ENCODE results near the gene IL11. TPM values are rescaled to one million over a fixed set of nuclear protein-coding genes. Genes with fewer than 3 reads are reported as not detected.

IL11 gene
- total and polyA plus RNA-seq, 2 donors (not counting 3 experiments of a cell fraction or from before 2014, with no cell fraction given): not detected

DNA sequence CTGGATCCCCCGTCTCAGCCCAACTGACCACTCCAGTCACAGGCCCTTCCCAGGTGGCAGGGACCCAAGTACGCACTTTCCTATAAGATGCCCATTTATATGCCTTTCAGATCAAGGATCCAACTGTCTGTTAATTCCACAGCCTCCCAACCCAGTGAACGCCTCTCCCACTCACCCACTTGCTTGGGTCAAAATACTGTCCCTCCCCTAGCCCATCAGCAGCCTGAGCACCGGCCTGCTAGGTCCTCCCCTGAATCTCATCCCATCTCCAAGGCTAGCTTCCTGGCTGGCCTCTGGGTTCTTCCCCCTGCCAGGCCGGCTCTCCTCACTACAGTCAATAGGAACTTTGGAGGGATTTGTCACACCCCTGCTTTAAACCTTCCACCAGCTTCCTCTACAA, 35.4 kb upstream of the IL11 start:
- no peak overlapping the region for H2AFZ ChIP-seq (ENCODE audit: low read depth, low read length)
- dilution Hi-C loops (cut with MboI; ENCODE audit: extremely low pct_ligation_motif_present, low sequenced_read_pairs): no loop called here
- POLR2A ChIA-PET: interaction anchor here (0.7 to 1.1 kb wide), 2 partner anchors 19 kb away, joined by 3 to 6 read pairs; no protein-coding TSS in a partner anchor
- no peaks in the 10 kb centered on the region for H3K9me1 ChIP-seq (replicated peaks; ENCODE audit: control insufficient read depth, extremely low read depth, insufficient read depth, low read length)
- peaks cover 53% of the 10 kb centered on the region for H3K79me2 ChIP-seq (ENCODE audit: control insufficient read depth, insufficient read depth, low read length)
- FAIRE-seq: no peak
- TF ChIP-seq FOS (IDR thresholded peaks at IDR 0.05; ENCODE audit: borderline replicate concordance, insufficient read depth, low read length): no peak
- no peak for TF ChIP-seq POLR2A (IDR thresholded peaks at IDR 0.05; ENCODE audit: low read depth, low read length)
- no peak for TF ChIP-seq EZH2 (IDR thresholded peaks at IDR 0.05; ENCODE audit: borderline replicate concordance, low read depth, low read length, severe bottlenecking)
- no peak for TF ChIP-seq GATA2 (IDR thresholded peaks at IDR 0.05; ENCODE audit: insufficient read depth, insufficient read length, low read depth, low read length)
- TF ChIP-seq JUN (IDR thresholded peaks at IDR 0.05; ENCODE audit: borderline replicate concordance, insufficient read depth, insufficient read length, low read depth): no peak
- intact Hi-C loops (cut with micrococcal nuclease): no loop called here
- H3K9me3 ChIP-seq (replicated peaks; ENCODE audit: control insufficient read depth, insufficient read depth, low read length): no peaks in the 10 kb centered on the region
- peak overlapping the region; percentile 59 for H3K4me2 ChIP-seq (ENCODE audit: insufficient read depth, low read length)
- peaks cover 14 to 21% of the 10 kb centered on the region in 2 experiments for H3K36me3 ChIP-seq (ENCODE audit: control insufficient read depth in 2 of 2, extremely low read depth in 1 of 2, insufficient read depth in 2 of 2, low read length in 2 of 2)
- no TSS peak for BruUV-seq (replicated peaks)
- H3K4me1 ChIP-seq (ENCODE audit: control insufficient read depth, extremely low read depth, insufficient read depth, low read length): peaks cover 13% of the 10 kb centered on the region
- CTCF ChIA-PET: interaction anchor here (0.7 to 1.6 kb wide), 5 partner anchors 8 to 104 kb away, joined by 3 to 4 read pairs (median 3); partner anchors contain the start of genes KMT5C and TMEM238
- H3K27ac ChIP-seq (ENCODE audit: insufficient read depth, low read depth, low read length): no peak overlapping the region
- H3K9ac ChIP-seq (replicated peaks; ENCODE audit: extremely low read depth, insufficient read depth, low read length): no peak overlapping the region
- no peaks in the 10 kb centered on the region for H3K27me3 ChIP-seq (ENCODE audit: control insufficient read depth in 2 of 2, insufficient read depth in 2 of 2, low read length in 2 of 2)
- peak overlapping the region in 1 of 3 experiments; percentile 63 for H3K4me3 ChIP-seq (replicated peaks in 1 of 3; ENCODE audit: insufficient read depth in 1 of 3, low read depth in 1 of 3, low read length in 3 of 3)
- no peaks in the 10 kb centered on the region for H4K20me1 ChIP-seq (replicated peaks; ENCODE audit: control insufficient read depth, extremely low read depth, insufficient read depth, low read length)
- no peak for DNase-seq (ENCODE audit: low read depth, low spot score)

DNA sequence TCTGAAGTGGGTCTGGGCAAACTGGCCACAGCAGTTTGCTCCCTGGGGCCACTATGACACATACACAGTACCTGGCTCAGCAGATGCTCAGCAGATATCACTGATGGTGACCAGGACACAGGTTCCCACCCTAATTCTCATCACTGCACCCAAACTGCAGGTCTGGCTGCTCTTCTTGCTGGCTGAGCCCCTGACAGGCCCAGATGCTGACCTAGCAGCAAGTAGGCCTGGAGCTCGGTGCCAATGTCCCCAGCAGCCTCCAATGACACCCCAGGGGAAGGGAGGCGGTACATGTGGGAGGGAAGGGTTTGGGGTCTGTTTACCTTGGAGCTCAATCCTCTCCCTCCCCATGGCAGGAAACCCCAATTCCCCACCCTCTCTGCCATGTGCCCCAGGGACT, 32.2 kb upstream of the IL11 start:
- DNase-seq (ENCODE audit: low read depth, low spot score): no peak
- Histone ChIP-seq H3K9me3 (replicated peaks; ENCODE audit: control insufficient read depth, insufficient read depth, low read length) (no peaks in the 10 kb centered on the region), H4K20me1 (replicated peaks; ENCODE audit: control insufficient read depth, extremely low read depth, insufficient read depth, low read length) (no peaks in the 10 kb centered on the region), H3K36me3 (ENCODE audit: control insufficient read depth in 2 of 2, extremely low read depth in 1 of 2, insufficient read depth in 2 of 2, low read length in 2 of 2) (peaks cover 17 to 23% of the 10 kb centered on the region in 2 experiments), H3K4me3 (replicated peaks in 1 of 3; ENCODE audit: insufficient read depth in 1 of 3, low read depth in 1 of 3, low read length in 3 of 3) (no peak overlapping the region), H3K4me2 (ENCODE audit: insufficient read depth, low read length) (no peak overlapping the region), H3K79me2 (ENCODE audit: control insufficient read depth, insufficient read depth, low read length) (peaks cover 53% of the 10 kb centered on the region), H3K9ac (replicated peaks; ENCODE audit: extremely low read depth, insufficient read depth, low read length) (no peak overlapping the region), H3K27me3 (ENCODE audit: control insufficient read depth in 2 of 2, insufficient read depth in 2 of 2, low read length in 2 of 2) (no peaks in the 10 kb centered on the region), H3K27ac (ENCODE audit: insufficient read depth, low read depth, low read length) (no peak overlapping the region), H2AFZ (ENCODE audit: low read depth, low read length) (no peak overlapping the region), H3K4me1 (ENCODE audit: control insufficient read depth, extremely low read depth, insufficient read depth, low read length) (peaks cover 13% of the 10 kb centered on the region), H3K9me1 (replicated peaks; ENCODE audit: control insufficient read depth, extremely low read depth, insufficient read depth, low read length) (no peaks in the 10 kb centered on the region)
- no peak for TF ChIP-seq EZH2 (IDR thresholded peaks at IDR 0.05; ENCODE audit: borderline replicate concordance, low read depth, low read length, severe bottlenecking)
- TF ChIP-seq FOS (IDR thresholded peaks at IDR 0.05; ENCODE audit: borderline replicate concordance, insufficient read depth, low read length): no peak
- no peak for TF ChIP-seq POLR2AphosphoS5 (IDR thresholded peaks at IDR 0.05; ENCODE audit: insufficient read depth, low read depth, low read length)
- no peak for TF ChIP-seq MYC (IDR thresholded peaks at IDR 0.05; ENCODE audit: low read depth, low read length)
- TF ChIP-seq, protein P1, sequence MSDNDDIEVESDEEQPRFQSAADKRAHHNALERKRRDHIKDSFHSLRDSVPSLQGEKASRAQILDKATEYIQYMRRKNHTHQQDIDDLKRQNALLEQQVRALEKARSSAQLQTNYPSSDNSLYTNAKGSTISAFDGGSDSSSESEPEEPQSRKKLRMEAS (IDR thresholded peaks at IDR 0.05; ENCODE audit: insufficient read depth, insufficient read length): no peak
- TF ChIP-seq GATA2 (IDR thresholded peaks at IDR 0.05; ENCODE audit: insufficient read depth, insufficient read length, low read depth, low read length): no peak
- TF ChIP-seq POLR2A (IDR thresholded peaks at IDR 0.05; ENCODE audit: low read depth, low read length): no peak
- TF ChIP-seq, protein P2, sequence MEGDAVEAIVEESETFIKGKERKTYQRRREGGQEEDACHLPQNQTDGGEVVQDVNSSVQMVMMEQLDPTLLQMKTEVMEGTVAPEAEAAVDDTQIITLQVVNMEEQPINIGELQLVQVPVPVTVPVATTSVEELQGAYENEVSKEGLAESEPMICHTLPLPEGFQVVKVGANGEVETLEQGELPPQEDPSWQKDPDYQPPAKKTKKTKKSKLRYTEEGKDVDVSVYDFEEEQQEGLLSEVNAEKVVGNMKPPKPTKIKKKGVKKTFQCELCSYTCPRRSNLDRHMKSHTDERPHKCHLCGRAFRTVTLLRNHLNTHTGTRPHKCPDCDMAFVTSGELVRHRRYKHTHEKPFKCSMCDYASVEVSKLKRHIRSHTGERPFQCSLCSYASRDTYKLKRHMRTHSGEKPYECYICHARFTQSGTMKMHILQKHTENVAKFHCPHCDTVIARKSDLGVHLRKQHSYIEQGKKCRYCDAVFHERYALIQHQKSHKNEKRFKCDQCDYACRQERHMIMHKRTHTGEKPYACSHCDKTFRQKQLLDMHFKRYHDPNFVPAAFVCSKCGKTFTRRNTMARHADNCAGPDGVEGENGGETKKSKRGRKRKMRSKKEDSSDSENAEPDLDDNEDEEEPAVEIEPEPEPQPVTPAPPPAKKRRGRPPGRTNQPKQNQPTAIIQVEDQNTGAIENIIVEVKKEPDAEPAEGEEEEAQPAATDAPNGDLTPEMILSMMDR (IDR thresholded peaks at IDR 0.05; ENCODE audit: extremely low read depth in 1 of 2, insufficient read depth in 1 of 2, low read depth in 1 of 2, low read length in 2 of 2): no peak
- no peak for TF ChIP-seq JUN (IDR thresholded peaks at IDR 0.05; ENCODE audit: borderline replicate concordance, insufficient read depth, insufficient read length, low read depth)
- POLR2A ChIA-PET: no interaction called here
- no TSS peak for BruUV-seq (replicated peaks)
- intact Hi-C loops (cut with micrococcal nuclease) (no loop called here), dilution Hi-C loops (cut with MboI; ENCODE audit: extremely low pct_ligation_motif_present, low sequenced_read_pairs) (no loop called here)
- no peak for FAIRE-seq
- CTCF ChIA-PET: interaction anchor here (1.1 to 1.5 kb wide), 2 partner anchors 15 to 18 kb away, joined by 3 read pairs; partner anchors contain the start of gene TMEM238
